HAP-1 (cell line): ENCODE results near the gene DNAJC15.
"Not testable (repeated sequence)": the region's sequence is repeated elsewhere in the genome, so short reads cannot be mapped to it uniquely, and the experiment has no call there.

Experiments
- DNase-seq, 2 experiments: peaks; one replicate each; pipeline ENCODE4 v3.0.0-alpha.2; 2016 to 2020; ENCODE audit warnings: low spot score in 2 of 2
- H3K27me3 ChIP-seq: fragments of 250-450 bp; sonication (Bioruptor Pico); 2 replicates; pipeline ENCODE4 v1.5.1; 2020; ENCODE audit warnings: low read depth, mild to moderate bottlenecking, moderate library complexity
- H3K36me3 ChIP-seq: fragments of 250-450 bp; sonication (Bioruptor Pico); replicated peaks from 2 replicates; pipeline ENCODE4 v1.5.1; 2020; ENCODE audit warnings: mild to moderate bottlenecking
- H3K4me1 ChIP-seq: fragments of 250-450 bp; sonication (Bioruptor Pico); 2 replicates; pipeline ENCODE4 v1.5.1; 2020; ENCODE audit warnings: mild to moderate bottlenecking
- H3K4me3 ChIP-seq: fragments of 250-450 bp; sonication (Bioruptor Pico); 2 replicates; pipeline ENCODE4 v1.5.1; 2020; ENCODE audit warnings: mild to moderate bottlenecking, moderate library complexity
- H3K9me3 ChIP-seq: fragments of 250-450 bp; sonication (Bioruptor Pico); 2 replicates; pipeline ENCODE4 v1.5.1; 2020; ENCODE audit warnings: mild to moderate bottlenecking, moderate library complexity
- in situ Hi-C: fragments of 300-500 bp; cut with MboI; formaldehyde crosslinking; loops from 3 replicates; pipeline ENCODE4 v1.14.3; 2020; ENCODE audit warnings: low sequenced_read_pairs, inconsistent platforms, mixed read lengths

Gene DNAJC15

GRCh38 chr13:43016226-43016625 is 7.2 kb upstream of the DNAJC15 start:
- H3K27me3 ChIP-seq = no peaks in the 10 kb centered on the region
- no peaks in the 10 kb centered on the region for H3K36me3 ChIP-seq
- in situ Hi-C loops = no loop called here
- H3K9me3 ChIP-seq = peaks cover 6% of the 10 kb centered on the region; the same call in 1 of the 2 replicates
- DNase-seq = peak in 1 of 2 experiments; percentile 9
- H3K4me1 ChIP-seq = peaks cover 12% of the 10 kb centered on the region
- H3K4me3 ChIP-seq = no peak overlapping the region

GRCh38 chr13:43019811-43020210 is 3.6 kb upstream of the DNAJC15 start:
- Histone ChIP-seq H3K36me3 (no peaks in the 10 kb centered on the region), H3K4me1 (peaks cover 18% of the 10 kb centered on the region), H3K4me3 (no peak overlapping the region), H3K27me3 (no peaks in the 10 kb centered on the region), H3K9me3 (peaks cover 6% of the 10 kb centered on the region; the same call in 1 of the 2 replicates)
- DNase-seq = no peak
- in situ Hi-C loops = no loop called here

DNA sequence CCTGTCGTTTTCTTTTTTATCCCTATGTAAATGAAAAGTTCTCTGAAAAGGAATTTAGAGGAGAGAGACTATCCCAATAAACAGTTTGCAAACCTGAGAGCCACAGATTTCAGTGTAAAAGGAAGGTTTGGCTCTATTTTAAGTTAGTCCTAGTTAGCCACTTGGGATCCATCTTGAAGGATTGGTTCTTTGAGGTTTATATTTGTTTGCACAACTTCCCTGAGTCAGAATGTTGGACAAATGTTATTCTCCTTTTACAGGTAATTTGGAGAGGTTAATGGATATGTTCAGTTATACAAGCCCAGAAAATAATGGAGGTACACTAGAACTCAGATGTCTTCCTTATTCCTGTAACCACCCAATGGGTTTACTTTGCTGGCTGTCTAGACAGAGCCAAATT is 2.6 kb upstream of the DNAJC15 start:
- H3K9me3 ChIP-seq = peaks cover 6% of the 10 kb centered on the region; the same call in 1 of the 2 replicates
- H3K4me1 ChIP-seq = peaks cover 18% of the 10 kb centered on the region
- DNase-seq = no peak
- in situ Hi-C loops = no loop called here
- no peaks in the 10 kb centered on the region for H3K36me3 ChIP-seq
- no peaks in the 10 kb centered on the region for H3K27me3 ChIP-seq
- no peak overlapping the region for H3K4me3 ChIP-seq

- in situ Hi-C loops = no loop called here
- H3K4me3 ChIP-seq = no peak overlapping the region
- peak in 1 of 2 experiments; percentile 42 for DNase-seq
Observed at GRCh38 chr13:43021926-43022670, 1.3 kb upstream of the DNAJC15 start.

GRCh38 chr13:43022934-43023288 is 475 bp upstream of the DNAJC15 start:
- in situ Hi-C loops = no loop called here
- no peak for DNase-seq
- H3K4me3 ChIP-seq = no peak overlapping the region

More at GRCh38 chr13:43021926-43022670, 1.3 kb upstream of the DNAJC15 start:
- peaks cover 26% of the 10 kb centered on the region for H3K4me1 ChIP-seq
- H3K36me3 ChIP-seq = no peaks in the 10 kb centered on the region
- H3K27me3 ChIP-seq = no peaks in the 10 kb centered on the region
- no peaks in the 10 kb centered on the region for H3K9me3 ChIP-seq

GRCh38 chr13:43026262-43026661 is 2.9 kb downstream of the DNAJC15 start:
- H3K27me3 ChIP-seq = no peaks in the 10 kb centered on the region
- DNase-seq = no peak
- H3K4me1 ChIP-seq = peaks cover 50% of the 10 kb centered on the region
- H3K36me3 ChIP-seq = no peaks in the 10 kb centered on the region
- in situ Hi-C loops = no loop called here
- no peak overlapping the region for H3K4me3 ChIP-seq
- H3K9me3 ChIP-seq = no peaks in the 10 kb centered on the region

More at GRCh38 chr13:43022934-43023288, 475 bp upstream of the DNAJC15 start:
- no peaks in the 10 kb centered on the region for H3K9me3 ChIP-seq
- no peaks in the 10 kb centered on the region for H3K27me3 ChIP-seq
- peaks cover 29% of the 10 kb centered on the region for H3K4me1 ChIP-seq
- H3K36me3 ChIP-seq = no peaks in the 10 kb centered on the region

GRCh38 chr13:43030548-43030947 is 7.2 kb downstream of the DNAJC15 start:
- no peaks in the 10 kb centered on the region for H3K27me3 ChIP-seq
- H3K4me1 ChIP-seq = peaks cover 56% of the 10 kb centered on the region
- peaks cover 3% of the 10 kb centered on the region for H3K9me3 ChIP-seq
- H3K36me3 ChIP-seq = no peaks in the 10 kb centered on the region
- in situ Hi-C loops = no loop called here
- no peak overlapping the region for H3K4me3 ChIP-seq
- no peak for DNase-seq

DNA sequence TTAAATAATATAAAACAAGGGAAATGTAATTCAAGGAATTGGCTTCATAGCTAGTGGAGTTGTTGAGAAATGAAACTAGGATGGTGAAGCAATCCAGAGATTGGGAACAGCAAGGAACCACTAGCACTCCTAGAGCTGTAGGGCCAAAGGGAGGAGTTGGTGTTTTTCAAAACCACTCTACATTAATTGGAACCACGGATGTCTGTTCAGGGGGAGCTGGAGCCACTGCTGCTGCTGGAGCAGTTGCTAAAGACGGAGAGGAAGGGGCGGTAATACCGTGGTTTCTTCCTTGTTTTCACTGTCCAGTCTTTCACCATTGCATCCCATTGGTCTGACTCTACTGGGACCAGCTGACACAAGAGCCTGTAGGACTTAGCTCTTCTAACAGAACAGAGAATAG is 8.5 kb downstream of the DNAJC15 start:
- in situ Hi-C loops = no loop called here
- Histone ChIP-seq H3K36me3 (no peaks in the 10 kb centered on the region), H3K27me3 (no peaks in the 10 kb centered on the region), H3K4me1 (peaks cover 48% of the 10 kb centered on the region), H3K4me3 (no peak overlapping the region), H3K9me3 (peaks cover 3% of the 10 kb centered on the region)
- DNase-seq = no peak

DNA sequence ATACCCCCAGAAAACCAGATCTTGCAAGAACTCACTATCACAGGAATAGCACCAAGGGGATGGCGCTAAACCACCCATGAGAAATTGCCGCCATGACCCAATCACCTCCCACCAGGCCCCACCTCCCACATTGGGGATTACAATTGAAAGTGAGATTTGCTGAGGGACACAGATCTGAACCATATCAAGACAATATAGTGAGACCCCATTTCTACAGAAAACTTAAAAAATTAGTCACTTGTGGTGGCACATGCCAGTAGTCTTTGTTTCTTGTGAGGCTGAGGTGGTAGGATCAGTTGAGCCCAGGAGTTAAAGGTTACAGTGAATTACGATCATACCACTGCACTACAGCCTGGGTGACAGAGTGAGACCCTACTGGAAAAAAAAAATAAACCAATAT is 9.7 kb downstream of the DNAJC15 start:
- H3K27me3 ChIP-seq = no peaks in the 10 kb centered on the region
- peaks cover 44% of the 10 kb centered on the region for H3K4me1 ChIP-seq
- H3K4me3 ChIP-seq = no peak overlapping the region
- H3K36me3 ChIP-seq = no peaks in the 10 kb centered on the region
- H3K9me3 ChIP-seq = peaks cover 3% of the 10 kb centered on the region
- DNase-seq = no peak
- in situ Hi-C loops = no loop called here

GRCh38 chr13:43036351-43037250 is 13.2 kb downstream of the DNAJC15 start:
- Histone ChIP-seq H3K36me3 (no peaks in the 10 kb centered on the region), H3K4me3 (no peak overlapping the region), H3K4me1 (peaks cover 27% of the 10 kb centered on the region), H3K9me3 (peaks cover 3% of the 10 kb centered on the region), H3K27me3 (no peaks in the 10 kb centered on the region)
- in situ Hi-C loops = no loop called here
- no peak for DNase-seq

DNA sequence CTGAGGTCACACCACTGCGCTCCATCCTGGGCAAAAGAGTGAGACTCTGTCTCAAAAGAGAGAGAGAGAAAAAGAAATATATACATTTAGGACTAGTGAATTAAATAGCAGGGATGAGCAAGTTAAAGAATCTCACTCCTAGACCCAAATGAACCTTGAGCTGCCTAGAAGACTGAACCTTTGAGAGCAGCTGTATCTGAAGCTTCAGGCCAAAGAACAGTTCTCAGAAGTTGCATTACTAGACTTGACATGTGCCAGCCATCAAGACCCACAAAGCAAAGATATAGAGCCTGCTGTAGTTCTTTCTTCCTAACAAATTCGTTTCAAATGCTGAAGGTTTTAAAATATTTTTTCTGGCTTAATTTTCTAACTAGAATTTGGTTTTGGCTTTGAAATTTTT is 16.6 kb downstream of the DNAJC15 start:
- in situ Hi-C loops = no loop called here
- H3K27me3 ChIP-seq = no peaks in the 10 kb centered on the region
- DNase-seq = no peak
- H3K36me3 ChIP-seq = no peaks in the 10 kb centered on the region
- no peaks in the 10 kb centered on the region for H3K9me3 ChIP-seq
- H3K4me1 ChIP-seq = peaks cover 34% of the 10 kb centered on the region
- no peak overlapping the region for H3K4me3 ChIP-seq

DNA sequence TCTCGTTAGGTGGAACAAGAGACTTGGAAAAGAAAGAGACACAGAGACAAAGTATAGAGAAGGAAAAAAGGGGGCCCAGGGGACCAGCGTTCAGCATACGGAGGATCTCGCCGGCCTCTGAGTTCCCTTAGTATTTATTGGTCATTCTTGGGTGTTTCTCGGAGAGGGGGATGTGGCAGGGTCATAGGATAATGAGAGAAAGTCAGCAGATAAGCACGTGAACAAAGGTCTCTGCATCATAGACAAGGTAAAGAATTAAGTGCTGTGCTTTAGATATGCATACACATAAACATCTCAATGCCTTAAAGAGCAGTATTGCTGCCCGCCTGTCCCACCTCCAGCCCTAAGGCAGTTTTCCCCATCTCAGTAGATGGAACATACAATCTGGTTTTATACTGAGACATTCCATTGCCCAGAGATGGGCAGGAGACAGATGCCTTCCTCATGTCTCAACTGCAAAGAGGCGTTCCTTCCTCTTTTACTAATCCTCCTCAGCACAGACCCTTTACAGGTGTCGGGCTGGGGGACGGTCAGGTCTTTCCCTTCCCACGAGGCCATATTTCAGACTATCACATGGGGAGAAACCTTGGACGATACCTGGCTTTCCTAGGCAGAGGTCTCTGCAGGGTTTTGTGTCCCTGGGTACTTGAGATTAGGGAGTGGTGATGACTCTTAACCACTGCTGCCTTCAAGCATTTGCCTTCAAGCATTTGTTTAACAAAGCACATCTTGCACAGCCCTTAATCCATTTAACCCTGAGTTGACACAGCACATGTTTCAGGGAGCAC is 17.4 kb downstream of the DNAJC15 start:
- H3K27me3 ChIP-seq, H3K36me3 ChIP-seq, H3K4me3 ChIP-seq, H3K9me3 ChIP-seq, in situ Hi-C loops: not testable (repeated sequence)
- H3K4me1 ChIP-seq = peaks cover 30% of the 10 kb centered on the region
- DNase-seq = peak; percentile 67 to 77

DNA sequence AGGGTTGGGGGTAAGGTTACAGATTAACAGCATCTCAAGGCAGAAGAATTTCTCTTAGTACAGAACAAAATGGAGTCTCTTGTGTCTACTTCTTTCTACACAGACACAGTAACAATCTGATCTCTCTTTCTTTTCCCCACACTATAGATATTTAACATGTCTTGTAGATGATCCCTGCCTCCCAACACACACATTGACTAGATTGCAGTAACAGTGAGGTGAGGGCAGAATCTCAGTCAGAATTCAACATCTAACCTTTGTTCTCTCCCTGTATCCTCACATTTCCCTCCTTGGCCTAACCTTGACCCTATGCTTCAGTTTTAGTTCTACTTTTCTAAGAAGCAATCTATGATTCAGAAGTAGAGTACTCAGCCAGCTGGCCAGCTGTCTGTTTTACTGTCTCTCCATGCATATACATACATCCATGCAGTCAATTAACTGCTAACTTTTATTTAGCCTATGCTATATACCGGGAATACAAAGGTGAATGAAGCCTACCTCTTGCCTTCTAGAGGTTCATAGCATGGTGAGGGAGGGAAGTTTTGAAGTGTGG is 18.1 kb downstream of the DNAJC15 start:
- DNase-seq = no peak
- H3K9me3 ChIP-seq = no peaks in the 10 kb centered on the region
- H3K4me3 ChIP-seq = no peak overlapping the region
- in situ Hi-C loops = no loop called here
- no peaks in the 10 kb centered on the region for H3K27me3 ChIP-seq
- H3K36me3 ChIP-seq = no peaks in the 10 kb centered on the region
- peaks cover 30% of the 10 kb centered on the region for H3K4me1 ChIP-seq
